Measurements from ENCODE around the gene RBP2. TPM values are rescaled to one million over a fixed set of nuclear protein-coding genes. Genes with fewer than 3 reads are reported as not detected.

RBP2 gene
- total RNA-seq, 2 donors from 2014 or later = not detected

DNA sequence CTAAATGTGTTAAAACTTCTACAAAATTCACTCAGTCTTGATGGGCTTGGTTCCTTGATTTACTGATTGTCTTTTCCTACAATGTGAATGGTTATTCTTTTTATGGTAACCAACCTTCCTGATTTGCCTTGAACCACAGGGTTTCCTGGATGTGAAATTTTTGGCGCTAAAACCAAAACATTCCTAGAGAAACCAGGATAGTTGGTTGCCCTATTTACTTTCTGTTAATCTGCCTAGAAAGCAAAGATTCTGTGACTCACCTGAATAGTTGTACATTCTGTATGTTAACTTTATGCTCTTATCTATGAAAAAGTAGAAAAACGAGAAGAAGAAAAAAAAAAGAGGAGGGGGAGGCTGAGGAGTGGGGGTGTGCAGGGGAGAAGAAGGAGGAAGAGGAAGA is 23.2 kb upstream of the RBP2 start:
- Histone ChIP-seq H3K4me3 (no peak overlapping the region), H3K27ac (no peak overlapping the region), H3K27me3 (no peaks in the 10 kb centered on the region), H3K9me3 (peaks cover 0 to 7% of the 10 kb centered on the region in 2 donors), H3K36me3 (no peaks in the 10 kb centered on the region), H3K4me1 (no peaks in the 10 kb centered on the region)
- DNase-seq (ENCODE audit: low spot score) = no peak
- TF ChIP-seq, protein P1, sequence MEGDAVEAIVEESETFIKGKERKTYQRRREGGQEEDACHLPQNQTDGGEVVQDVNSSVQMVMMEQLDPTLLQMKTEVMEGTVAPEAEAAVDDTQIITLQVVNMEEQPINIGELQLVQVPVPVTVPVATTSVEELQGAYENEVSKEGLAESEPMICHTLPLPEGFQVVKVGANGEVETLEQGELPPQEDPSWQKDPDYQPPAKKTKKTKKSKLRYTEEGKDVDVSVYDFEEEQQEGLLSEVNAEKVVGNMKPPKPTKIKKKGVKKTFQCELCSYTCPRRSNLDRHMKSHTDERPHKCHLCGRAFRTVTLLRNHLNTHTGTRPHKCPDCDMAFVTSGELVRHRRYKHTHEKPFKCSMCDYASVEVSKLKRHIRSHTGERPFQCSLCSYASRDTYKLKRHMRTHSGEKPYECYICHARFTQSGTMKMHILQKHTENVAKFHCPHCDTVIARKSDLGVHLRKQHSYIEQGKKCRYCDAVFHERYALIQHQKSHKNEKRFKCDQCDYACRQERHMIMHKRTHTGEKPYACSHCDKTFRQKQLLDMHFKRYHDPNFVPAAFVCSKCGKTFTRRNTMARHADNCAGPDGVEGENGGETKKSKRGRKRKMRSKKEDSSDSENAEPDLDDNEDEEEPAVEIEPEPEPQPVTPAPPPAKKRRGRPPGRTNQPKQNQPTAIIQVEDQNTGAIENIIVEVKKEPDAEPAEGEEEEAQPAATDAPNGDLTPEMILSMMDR (IDR thresholded peaks at IDR 0.05) = no peak

DNA sequence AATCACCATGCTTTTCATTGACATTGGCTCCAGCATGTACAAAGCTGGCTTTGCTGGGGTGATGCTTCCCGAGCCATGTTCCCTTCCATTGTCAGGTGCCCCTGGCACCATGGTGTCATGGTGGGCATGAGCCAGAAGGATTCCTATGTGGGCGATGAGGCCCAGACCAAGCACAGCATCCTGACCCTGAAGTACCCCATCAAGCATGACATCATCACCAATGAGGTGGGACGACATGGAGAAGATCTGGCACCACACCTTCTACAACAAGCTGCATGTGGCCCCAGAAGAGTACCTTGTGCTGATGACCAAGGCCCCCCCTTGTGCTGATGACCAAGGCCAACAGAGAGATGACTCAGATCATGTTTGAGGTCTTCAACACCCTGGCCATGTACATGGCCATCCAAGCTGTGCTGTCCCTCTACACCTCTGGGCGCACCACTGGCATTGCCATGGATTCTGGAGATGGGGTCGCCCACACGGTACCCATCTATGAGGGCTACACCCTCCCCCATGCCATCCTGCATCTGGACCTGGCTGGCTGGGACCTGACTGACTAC is 17.6 kb upstream of the RBP2 start:
- Histone ChIP-seq H3K27ac (no peak overlapping the region), H3K9me3 (peaks cover 0 to 8% of the 10 kb centered on the region in 2 donors), H3K36me3 (no peaks in the 10 kb centered on the region), H3K4me1 (peaks cover 0 to 4% of the 10 kb centered on the region in 2 donors), H3K4me3 (no peak overlapping the region), H3K27me3 (no peaks in the 10 kb centered on the region)
- TF ChIP-seq, protein P1 (IDR thresholded peaks at IDR 0.05) = no peak
- DNase-seq (ENCODE audit: low spot score) = no peak

DNA sequence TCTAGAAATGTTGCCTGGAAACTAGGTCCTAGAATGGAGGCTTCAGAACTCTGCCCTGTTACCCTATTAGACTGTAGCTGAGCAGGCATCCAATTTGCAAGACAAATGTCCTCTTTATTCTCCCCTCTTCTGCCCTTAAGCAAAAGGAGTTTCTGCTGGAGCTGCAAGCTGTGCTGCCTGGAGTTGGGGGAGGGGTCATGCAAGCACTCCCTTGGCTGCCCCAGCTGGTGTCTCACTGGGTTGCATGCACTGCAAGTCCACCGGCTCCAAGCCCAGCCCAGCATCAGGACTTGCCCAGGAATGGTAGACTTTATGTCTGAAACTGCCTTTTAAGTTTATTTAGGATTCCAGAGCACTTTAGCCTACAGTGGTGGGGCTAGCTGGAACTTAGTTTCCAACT is 15.7 kb upstream of the RBP2 start:
- TF ChIP-seq, protein P1 (IDR thresholded peaks at IDR 0.05) = no peak
- H3K36me3 ChIP-seq = no peaks in the 10 kb centered on the region
- H3K4me1 ChIP-seq = peaks cover 0 to 4% of the 10 kb centered on the region in 2 donors
- peaks cover 0 to 13% of the 10 kb centered on the region in 2 donors for H3K9me3 ChIP-seq
- H3K27ac ChIP-seq = no peak overlapping the region
- no peak overlapping the region for H3K4me3 ChIP-seq
- DNase-seq (ENCODE audit: low spot score) = no peak
- H3K27me3 ChIP-seq = no peaks in the 10 kb centered on the region

DNA sequence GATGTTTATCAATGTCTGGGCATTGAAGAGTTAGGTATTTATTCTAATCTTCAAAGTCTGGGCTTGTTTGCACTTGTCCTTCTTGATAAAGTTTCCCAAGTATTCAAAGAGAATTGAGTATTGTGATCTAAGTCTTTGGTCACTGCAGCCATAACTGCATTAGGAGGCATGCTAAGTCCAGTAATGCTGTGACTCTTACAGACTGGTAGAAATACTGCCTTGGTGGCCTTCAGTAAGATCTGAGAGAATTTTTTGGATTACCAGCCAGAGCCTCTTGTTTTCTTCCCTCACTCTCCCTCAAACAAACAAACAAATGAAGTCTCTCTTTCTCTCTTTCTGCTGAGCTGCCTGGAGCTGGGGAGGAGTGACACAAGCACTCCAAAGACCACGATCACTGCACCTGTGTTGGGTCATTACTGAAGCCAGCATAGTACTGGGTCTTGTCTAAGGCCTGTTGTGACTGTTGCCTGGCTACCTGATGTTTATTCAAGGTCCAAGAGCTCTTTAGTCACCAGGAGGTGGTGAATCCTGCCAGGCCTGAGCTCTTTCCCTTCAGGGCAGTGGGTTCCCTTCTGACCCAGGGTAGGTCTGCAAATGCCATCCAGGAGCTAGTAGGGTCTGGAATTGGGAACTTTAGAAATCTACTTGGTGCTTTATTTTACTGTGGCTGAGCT is 14.8 kb upstream of the RBP2 start:
- H3K27ac ChIP-seq = no peak overlapping the region
- H3K4me1 ChIP-seq = peaks cover 0 to 4% of the 10 kb centered on the region in 2 donors
- H3K36me3 ChIP-seq = no peaks in the 10 kb centered on the region
- H3K4me3 ChIP-seq = no peak overlapping the region
- H3K9me3 ChIP-seq = peaks cover 0 to 11% of the 10 kb centered on the region in 2 donors
- TF ChIP-seq, protein P1 (IDR thresholded peaks at IDR 0.05) = no peak
- H3K27me3 ChIP-seq = no peaks in the 10 kb centered on the region
- DNase-seq (ENCODE audit: low spot score) = no peak

DNA sequence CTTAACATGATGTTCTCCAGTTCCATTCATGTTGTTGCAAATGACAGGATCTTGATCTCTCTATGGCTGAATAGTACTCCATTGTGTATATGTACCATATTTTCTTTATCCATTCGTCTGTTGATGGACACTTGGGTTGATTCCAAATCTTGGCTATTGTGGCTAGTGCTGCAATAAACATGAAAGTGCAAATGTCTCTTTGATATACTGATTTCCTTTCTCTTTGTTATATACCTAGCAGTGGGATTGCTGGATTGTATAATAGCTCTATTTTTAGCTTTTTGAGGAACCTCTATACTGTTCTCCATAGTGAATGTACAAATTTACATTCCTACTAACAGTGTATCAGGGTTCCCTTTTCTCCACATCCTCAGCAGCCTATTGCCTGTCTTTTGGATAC is 5.9 kb upstream of the RBP2 start:
- no peaks in the 10 kb centered on the region for H3K4me1 ChIP-seq
- H3K4me3 ChIP-seq = no peak overlapping the region
- TF ChIP-seq, protein P1 (IDR thresholded peaks at IDR 0.05) = no peak
- H3K27me3 ChIP-seq = no peaks in the 10 kb centered on the region
- no peak for DNase-seq (ENCODE audit: low spot score)
- H3K27ac ChIP-seq = no peak overlapping the region
- H3K36me3 ChIP-seq = no peaks in the 10 kb centered on the region
- no peaks in the 10 kb centered on the region for H3K9me3 ChIP-seq

All from right atrium auricular region (tissue), 2 donors.